Measurements from ENCODE around the gene C9orf85. TPM values are rescaled to one million over a fixed set of nuclear protein-coding genes. Genes with fewer than 3 reads are reported as not detected.

C9orf85 gene
- total and polyA plus RNA-seq, 8 donors, result 8.3 to 20.8 (median 18.2) TPM

DNA sequence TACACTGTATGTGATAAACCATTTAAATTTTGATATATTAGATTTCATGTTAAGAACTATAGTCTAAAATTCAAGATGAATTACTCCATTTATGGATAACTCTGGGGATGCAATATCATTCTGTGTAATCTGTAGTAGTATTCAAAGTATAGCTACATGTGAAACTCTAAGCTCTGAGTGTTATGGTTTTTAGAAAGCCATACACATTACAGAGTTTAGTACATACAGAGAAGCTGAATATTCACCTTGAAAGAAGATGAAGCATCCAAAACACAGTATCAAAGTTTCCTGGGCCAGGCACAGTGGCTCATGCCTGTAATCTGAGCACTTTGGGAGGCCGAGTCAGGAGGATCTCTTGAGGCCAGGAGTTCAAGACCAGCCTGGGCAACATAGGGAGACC, 25.4 kb upstream of the C9orf85 start:
- Histone ChIP-seq H3K9me3 (peaks cover 0 to 23% of the 10 kb centered on the region in 2 donors), H3K4me1 (peaks cover 0 to 13% of the 10 kb centered on the region in 2 donors), H3K36me3 (no peaks in the 10 kb centered on the region), H3K4me3 (no peak overlapping the region), H3K27me3 (no peaks in the 10 kb centered on the region), H3K27ac (no peak overlapping the region)
- DNase-seq (no peak), ATAC-seq (no peak)
- TF ChIP-seq, protein P1, sequence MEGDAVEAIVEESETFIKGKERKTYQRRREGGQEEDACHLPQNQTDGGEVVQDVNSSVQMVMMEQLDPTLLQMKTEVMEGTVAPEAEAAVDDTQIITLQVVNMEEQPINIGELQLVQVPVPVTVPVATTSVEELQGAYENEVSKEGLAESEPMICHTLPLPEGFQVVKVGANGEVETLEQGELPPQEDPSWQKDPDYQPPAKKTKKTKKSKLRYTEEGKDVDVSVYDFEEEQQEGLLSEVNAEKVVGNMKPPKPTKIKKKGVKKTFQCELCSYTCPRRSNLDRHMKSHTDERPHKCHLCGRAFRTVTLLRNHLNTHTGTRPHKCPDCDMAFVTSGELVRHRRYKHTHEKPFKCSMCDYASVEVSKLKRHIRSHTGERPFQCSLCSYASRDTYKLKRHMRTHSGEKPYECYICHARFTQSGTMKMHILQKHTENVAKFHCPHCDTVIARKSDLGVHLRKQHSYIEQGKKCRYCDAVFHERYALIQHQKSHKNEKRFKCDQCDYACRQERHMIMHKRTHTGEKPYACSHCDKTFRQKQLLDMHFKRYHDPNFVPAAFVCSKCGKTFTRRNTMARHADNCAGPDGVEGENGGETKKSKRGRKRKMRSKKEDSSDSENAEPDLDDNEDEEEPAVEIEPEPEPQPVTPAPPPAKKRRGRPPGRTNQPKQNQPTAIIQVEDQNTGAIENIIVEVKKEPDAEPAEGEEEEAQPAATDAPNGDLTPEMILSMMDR (IDR thresholded peaks at IDR 0.05), result no peak
- intact Hi-C loops (cut with DNase I), result no loop called here

DNA sequence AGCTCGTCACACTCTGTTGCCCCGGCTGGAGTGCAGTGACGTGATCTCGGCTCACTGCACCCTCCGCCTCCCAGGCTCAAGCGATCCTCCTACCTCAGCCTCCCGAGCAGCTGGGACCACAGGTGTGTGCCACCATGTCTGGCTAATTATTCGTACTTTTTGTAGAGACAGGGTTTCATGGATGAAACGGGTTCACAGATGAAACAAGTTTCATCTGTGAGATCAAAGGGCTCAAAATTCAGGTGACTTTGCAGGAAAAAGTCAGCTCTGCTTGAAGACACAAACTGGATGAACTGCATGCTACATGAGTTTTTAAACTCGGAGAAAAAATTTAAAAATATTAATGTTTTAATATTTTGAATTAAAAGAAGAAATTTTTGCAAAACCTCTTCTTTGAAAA, 24.9 kb upstream of the C9orf85 start:
- Histone ChIP-seq H3K36me3 (no peaks in the 10 kb centered on the region), H3K9me3 (peaks cover 0 to 19% of the 10 kb centered on the region in 2 donors), H3K4me3 (no peak overlapping the region), H3K4me1 (peaks cover 0 to 13% of the 10 kb centered on the region in 2 donors), H3K27ac (no peak overlapping the region), H3K27me3 (no peaks in the 10 kb centered on the region)
- DNase-seq, result no peak
- intact Hi-C loops (cut with DNase I), result no loop called here
- TF ChIP-seq, protein P1 (IDR thresholded peaks at IDR 0.05), result no peak
- no peak for ATAC-seq

DNA sequence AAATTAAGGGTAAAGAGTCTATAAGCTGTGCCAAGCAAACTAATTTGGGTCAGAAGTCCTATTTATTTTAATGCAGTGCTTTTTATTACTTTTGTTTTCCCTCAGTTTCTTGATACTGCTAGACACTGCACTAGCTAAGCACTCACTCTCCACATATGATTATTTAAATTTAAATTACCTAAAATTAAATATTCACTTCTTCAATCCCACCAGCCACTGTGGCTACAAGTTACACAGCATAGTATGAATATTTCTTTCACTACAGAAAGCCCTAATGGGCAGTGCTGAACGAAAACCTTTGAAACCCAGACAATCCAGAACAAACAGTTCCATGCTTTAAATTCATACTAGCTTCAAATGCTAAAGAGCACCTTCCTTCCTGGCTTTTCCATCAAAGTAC, 24.1 kb upstream of the C9orf85 start:
- ATAC-seq, result no peak
- intact Hi-C loops (cut with DNase I), result no loop called here
- TF ChIP-seq, protein P1 (IDR thresholded peaks at IDR 0.05), result no peak
- no peak overlapping the region for H3K4me3 ChIP-seq
- H3K27ac ChIP-seq, result no peak overlapping the region
- DNase-seq, result no peak
- H3K27me3 ChIP-seq, result no peaks in the 10 kb centered on the region
- H3K9me3 ChIP-seq, result peaks cover 0 to 16% of the 10 kb centered on the region in 2 donors
- H3K36me3 ChIP-seq, result no peaks in the 10 kb centered on the region
- H3K4me1 ChIP-seq, result peaks cover 0 to 13% of the 10 kb centered on the region in 2 donors

DNA sequence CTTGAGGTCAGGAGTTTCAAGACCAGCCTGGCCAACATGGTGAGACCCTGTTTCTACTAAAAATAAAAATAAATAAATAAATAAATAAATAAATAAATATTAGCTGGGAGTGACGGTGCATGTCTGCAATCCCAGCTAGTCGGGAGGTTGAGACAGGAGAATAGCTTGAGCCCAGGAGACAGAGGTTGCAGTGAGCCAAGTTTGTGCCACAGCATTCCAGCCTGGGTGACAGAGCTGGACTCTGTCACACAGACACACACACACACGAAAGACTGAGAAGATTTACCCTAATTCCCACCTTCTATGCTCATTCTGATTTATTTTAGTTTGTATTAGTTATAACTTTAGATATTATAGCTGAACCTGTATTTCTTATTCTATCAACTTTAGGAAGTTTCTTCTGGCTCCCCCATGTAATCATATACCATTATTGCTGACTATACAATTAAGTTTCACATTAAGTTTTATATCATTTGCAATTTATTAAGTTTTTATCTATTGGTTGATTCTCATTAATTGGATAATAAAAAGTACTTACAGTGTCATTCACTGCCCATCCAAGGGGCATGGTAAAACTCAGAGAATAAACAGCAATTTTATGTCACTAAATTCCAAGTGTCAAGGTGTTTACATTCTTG, 21.3 kb upstream of the C9orf85 start:
- Histone ChIP-seq H3K4me3 (no peak overlapping the region), H3K36me3 (no peaks in the 10 kb centered on the region), H3K4me1 (peaks cover 0 to 19% of the 10 kb centered on the region in 2 donors), H3K27ac (no peak overlapping the region), H3K27me3 (no peaks in the 10 kb centered on the region), H3K9me3 (no peaks in the 10 kb centered on the region)
- ATAC-seq (no peak), DNase-seq (no peak)
- TF ChIP-seq, protein P1 (IDR thresholded peaks at IDR 0.05), result no peak
- intact Hi-C loops (cut with DNase I), result no loop called here

DNA sequence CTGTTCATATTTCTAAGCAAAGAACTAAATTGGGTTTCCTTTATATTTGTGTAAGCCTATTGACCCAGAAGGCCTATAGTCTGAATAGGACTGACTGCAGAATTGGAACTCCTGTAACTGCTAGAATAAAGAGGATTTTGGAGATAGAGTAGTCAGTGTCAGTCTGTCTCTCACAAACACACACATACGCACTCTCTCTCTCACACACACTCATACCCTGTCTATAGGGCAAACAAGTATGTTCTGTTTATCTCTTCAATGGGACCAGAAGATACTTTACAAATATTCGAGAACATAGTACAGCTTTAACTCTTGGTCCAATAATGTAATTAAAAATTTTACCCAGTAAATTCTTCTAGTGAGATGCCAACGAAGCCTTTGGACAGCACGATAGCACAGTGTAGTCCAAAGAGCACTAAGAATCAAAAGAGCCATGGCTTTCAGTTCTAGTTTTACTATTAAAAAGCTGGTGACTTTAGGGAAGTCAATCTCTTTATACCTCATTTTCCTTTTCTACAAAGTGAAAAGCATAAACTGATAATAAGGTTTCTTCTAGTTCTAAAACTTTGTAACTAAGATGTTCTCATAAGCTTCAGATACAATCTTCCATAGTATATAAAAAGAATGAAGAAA, 19.8 kb upstream of the C9orf85 start:
- no peak overlapping the region for H3K4me3 ChIP-seq
- no peaks in the 10 kb centered on the region for H3K36me3 ChIP-seq
- no peak for DNase-seq
- TF ChIP-seq, protein P1 (IDR thresholded peaks at IDR 0.05), result no peak
- ATAC-seq, result no peak
- H3K9me3 ChIP-seq, result no peaks in the 10 kb centered on the region
- peaks cover 0 to 29% of the 10 kb centered on the region in 2 donors for H3K4me1 ChIP-seq
- H3K27me3 ChIP-seq, result no peaks in the 10 kb centered on the region
- intact Hi-C loops (cut with DNase I), result no loop called here
- H3K27ac ChIP-seq, result no peak overlapping the region
